ENCODE measurements around the gene DENND2A.

DNA sequence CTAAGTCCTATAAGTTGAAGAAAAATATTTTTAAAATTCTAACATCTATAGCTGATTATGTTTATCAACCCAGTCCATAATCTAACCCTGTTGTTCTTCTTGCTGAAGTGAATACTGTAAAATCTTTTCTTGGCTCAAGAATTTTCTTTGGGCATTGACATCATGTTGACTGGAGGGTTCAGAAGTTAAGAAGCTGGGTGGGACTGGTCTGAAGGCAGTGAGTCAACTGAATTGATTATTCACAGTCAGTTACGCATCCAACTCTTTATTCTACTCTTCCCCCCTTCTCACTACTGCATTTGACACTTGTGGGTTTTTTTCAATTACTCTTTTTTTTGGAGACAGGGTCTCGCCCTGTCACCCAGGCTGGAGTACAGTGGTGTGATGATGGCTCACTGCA, 31.0 kb downstream of the DENND2A start:
- no peak for TF ChIP-seq POLR2A (IDR thresholded peaks at IDR 0.05; ENCODE audit: extremely low read depth, insufficient read length)
- TF ChIP-seq, protein P1, sequence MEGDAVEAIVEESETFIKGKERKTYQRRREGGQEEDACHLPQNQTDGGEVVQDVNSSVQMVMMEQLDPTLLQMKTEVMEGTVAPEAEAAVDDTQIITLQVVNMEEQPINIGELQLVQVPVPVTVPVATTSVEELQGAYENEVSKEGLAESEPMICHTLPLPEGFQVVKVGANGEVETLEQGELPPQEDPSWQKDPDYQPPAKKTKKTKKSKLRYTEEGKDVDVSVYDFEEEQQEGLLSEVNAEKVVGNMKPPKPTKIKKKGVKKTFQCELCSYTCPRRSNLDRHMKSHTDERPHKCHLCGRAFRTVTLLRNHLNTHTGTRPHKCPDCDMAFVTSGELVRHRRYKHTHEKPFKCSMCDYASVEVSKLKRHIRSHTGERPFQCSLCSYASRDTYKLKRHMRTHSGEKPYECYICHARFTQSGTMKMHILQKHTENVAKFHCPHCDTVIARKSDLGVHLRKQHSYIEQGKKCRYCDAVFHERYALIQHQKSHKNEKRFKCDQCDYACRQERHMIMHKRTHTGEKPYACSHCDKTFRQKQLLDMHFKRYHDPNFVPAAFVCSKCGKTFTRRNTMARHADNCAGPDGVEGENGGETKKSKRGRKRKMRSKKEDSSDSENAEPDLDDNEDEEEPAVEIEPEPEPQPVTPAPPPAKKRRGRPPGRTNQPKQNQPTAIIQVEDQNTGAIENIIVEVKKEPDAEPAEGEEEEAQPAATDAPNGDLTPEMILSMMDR (IDR thresholded peaks at IDR 0.05; ENCODE audit: low read depth, low read length) = no peak

Data from NB4 (cell line).